IMR-90 (cell line): ENCODE results near the gene PFN1.

ENCODE experiments used
- FOS ChIP-seq: fragments of 150-350 bp; IDR thresholded peaks from 2 replicates; pipeline ENCODE4 v1.6.1; 2016; ENCODE audit warnings: low read depth, low read length
- MAFK ChIP-seq: IDR thresholded peaks from 2 replicates; pipeline ENCODE4 v1.6.1; 2012; ENCODE audit warnings: low read depth, low read length, improper control_type of control experiment
- MAZ ChIP-seq: IDR thresholded peaks from 2 replicates; pipeline ENCODE4 v1.6.1; 2012; ENCODE audit warnings: low read depth, mild to moderate bottlenecking, low read length, improper control_type of control experiment, moderate library complexity, borderline replicate concordance
- MXI1 ChIP-seq: IDR thresholded peaks from 2 replicates; pipeline ENCODE4 v1.6.1; 2012; ENCODE audit warnings: low read depth, mild to moderate bottlenecking, low read length, moderate library complexity, borderline replicate concordance
- POLR2A ChIP-seq: IDR thresholded peaks from 2 replicates; pipeline ENCODE4 v1.6.1; 2012; ENCODE audit warnings: mild to moderate bottlenecking, low read depth, low read length
- RAD21 ChIP-seq: IDR thresholded peaks from 2 replicates; pipeline ENCODE4 v1.6.1; 2012; ENCODE audit warnings: low read length, improper control_type of control experiment
- RFX5 ChIP-seq: IDR thresholded peaks from 2 replicates; pipeline ENCODE4 v1.8.0; 2012; ENCODE audit warnings: low read depth, mild to moderate bottlenecking, low read length, moderate library complexity
- TF ChIP-seq, protein P1 (sequence below): conservative IDR thresholded peaks from 2 replicates; pipeline ENCODE4 v1.5.1; 2012; ENCODE audit warnings: mild to moderate bottlenecking, low read depth, low read length, improper control_type of control experiment

DNA sequence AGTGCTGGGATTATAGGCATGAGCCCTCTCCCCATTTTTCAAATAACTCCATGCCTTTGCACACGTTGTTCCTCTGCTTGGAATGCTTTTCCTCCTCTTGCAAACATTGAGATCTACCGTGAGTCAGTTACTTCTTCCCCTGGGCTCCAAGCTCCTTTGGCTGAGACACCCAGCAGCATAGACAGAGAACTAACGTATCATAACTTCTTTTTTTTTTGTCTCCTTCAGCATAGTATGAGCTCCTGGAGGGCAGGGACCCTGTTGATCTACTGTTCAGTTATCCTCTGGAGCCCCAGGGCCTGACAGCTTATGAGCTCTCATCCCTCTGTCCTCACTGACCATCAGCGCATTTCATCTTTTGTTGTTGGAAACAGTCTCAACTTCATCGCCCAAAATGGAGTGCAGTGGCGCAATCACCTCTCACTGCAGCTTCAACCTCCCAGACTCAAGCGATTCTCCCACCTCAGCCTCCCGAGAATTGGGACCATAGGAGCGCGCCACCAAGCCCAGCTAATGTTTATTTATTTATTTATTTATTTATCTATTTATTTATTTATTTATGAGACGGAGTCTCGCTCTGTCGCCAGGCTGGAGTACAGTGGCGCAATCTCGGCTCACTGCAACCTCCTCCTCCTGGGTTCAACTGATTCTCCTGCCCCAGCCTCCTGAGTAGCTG, 17.1 kb upstream of the PFN1 start:
- TF ChIP-seq RFX5 (no peak), FOS (no peak), POLR2A (peak; percentile 32; the same call in 1 of the 2 replicates), MXI1 (no peak), MAFK (no peak), RAD21 (no peak), MAZ (no peak)
- TF ChIP-seq, protein P1, sequence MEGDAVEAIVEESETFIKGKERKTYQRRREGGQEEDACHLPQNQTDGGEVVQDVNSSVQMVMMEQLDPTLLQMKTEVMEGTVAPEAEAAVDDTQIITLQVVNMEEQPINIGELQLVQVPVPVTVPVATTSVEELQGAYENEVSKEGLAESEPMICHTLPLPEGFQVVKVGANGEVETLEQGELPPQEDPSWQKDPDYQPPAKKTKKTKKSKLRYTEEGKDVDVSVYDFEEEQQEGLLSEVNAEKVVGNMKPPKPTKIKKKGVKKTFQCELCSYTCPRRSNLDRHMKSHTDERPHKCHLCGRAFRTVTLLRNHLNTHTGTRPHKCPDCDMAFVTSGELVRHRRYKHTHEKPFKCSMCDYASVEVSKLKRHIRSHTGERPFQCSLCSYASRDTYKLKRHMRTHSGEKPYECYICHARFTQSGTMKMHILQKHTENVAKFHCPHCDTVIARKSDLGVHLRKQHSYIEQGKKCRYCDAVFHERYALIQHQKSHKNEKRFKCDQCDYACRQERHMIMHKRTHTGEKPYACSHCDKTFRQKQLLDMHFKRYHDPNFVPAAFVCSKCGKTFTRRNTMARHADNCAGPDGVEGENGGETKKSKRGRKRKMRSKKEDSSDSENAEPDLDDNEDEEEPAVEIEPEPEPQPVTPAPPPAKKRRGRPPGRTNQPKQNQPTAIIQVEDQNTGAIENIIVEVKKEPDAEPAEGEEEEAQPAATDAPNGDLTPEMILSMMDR = no peak
